ENCODE results near the gene CFAP100. TPM values are rescaled to one million over a fixed set of nuclear protein-coding genes. Genes with fewer than 3 reads are reported as not detected.

Gene CFAP100
- total and polyA plus RNA-seq, 2 of the 4 experiments (the other 2 are of a cell fraction): not detected

DNA sequence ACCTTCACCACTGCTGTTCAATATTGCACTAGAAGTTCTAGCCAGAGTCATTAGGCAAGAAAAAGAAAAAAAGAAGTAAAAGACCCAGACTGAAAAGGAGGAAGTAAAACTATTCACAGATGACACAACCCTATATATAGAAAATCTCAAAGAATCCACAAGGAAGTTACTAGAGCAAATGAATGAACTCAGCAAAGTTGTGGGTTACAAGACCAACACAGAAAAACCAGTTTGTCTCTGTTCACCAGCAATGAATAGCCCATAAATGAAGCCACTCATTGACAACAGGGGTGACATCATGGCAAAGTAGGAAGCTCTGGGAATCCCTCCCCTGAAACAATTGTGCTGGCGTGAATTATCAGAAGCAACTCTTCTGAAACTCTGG is 4.6 kb downstream of the CFAP100 start:
- Histone ChIP-seq H3K4me3 (ENCODE audit: insufficient read depth, low read depth, low read length) (no peak overlapping the region), H2BK5ac (ENCODE audit: low read depth, low read length, poor library complexity, severe bottlenecking) (no peak overlapping the region), H3K18ac (ENCODE audit: low read depth, low read length) (no peak overlapping the region), H3K56ac (ENCODE audit: extremely low read depth, insufficient read depth, low read length) (no peak overlapping the region), H3K4me2 (ENCODE audit: low read depth, low read length) (no peak overlapping the region), H3K27me3 (ENCODE audit: control insufficient read depth, insufficient read depth, low read length) (peaks cover 23% of the 10 kb centered on the region), H3K9me1 (ENCODE audit: insufficient read depth, low read length) (no peaks in the 10 kb centered on the region; the same call in 1 of the 2 replicates), H3K79me1 (ENCODE audit: low read depth in 1 of 2, low read length in 2 of 2) (no peaks in the 10 kb centered on the region), H2BK20ac (ENCODE audit: low read depth, low read length) (no peak overlapping the region), H3K27ac (ENCODE audit: insufficient read depth, low read length) (no peak overlapping the region), H2AFZ (replicated peaks; ENCODE audit: low read length, poor library complexity) (no peak overlapping the region), H4K8ac (ENCODE audit: low read depth in 2 of 2, low read length in 2 of 2) (no peak overlapping the region), H4K91ac (ENCODE audit: insufficient read depth, low read depth, low read length) (no peak overlapping the region), H2AK5ac (ENCODE audit: low read depth, low read length) (no peak overlapping the region), H4K5ac (ENCODE audit: low read depth, low read length) (no peak overlapping the region), H2BK120ac (ENCODE audit: low read depth, low read length) (no peak overlapping the region), H3K4ac (ENCODE audit: low read depth, low read length) (no peak overlapping the region), H2AK9ac (replicated peaks; ENCODE audit: low read depth, low read length, poor library complexity) (no peak overlapping the region), H3K36me3 (ENCODE audit: control insufficient read depth, insufficient read depth, low read length) (no peaks in the 10 kb centered on the region), H3K9ac (ENCODE audit: low read depth, low read length) (no peak overlapping the region), H2BK15ac (ENCODE audit: low read depth, low read length) (no peak overlapping the region), H3K23ac (ENCODE audit: low read depth, low read length) (no peak overlapping the region), H3K14ac (replicated peaks; ENCODE audit: low read depth, low read length) (no peak overlapping the region), H4K20me1 (ENCODE audit: insufficient read depth, low read length) (no peaks in the 10 kb centered on the region), H3K9me3 (ENCODE audit: control insufficient read depth, insufficient read depth, low read length) (no peaks in the 10 kb centered on the region), H3K4me1 (ENCODE audit: control insufficient read depth, insufficient read depth, low read length) (no peaks in the 10 kb centered on the region)
- intact Hi-C loops (cut with micrococcal nuclease) (no loop called here), dilution Hi-C loops (cut with HindIII; ENCODE audit: low sequenced_read_pairs, unreplicated experiment) (no loop called here), in situ Hi-C loops (cut with MboI; ENCODE audit: low sequenced_read_pairs) (loop anchor here (10.0 to 25.0 kb wide), 2 partner anchors 155 to 437 kb away; partner anchors contain the start of gene ROPN1B)
- BruUV-seq (replicated peaks): no TSS peak
- ATAC-seq (ENCODE audit: low read depth) (no peak), DNase-seq (no peak)
- ChIA-PET CTCF (no interaction called here), POLR2A (ENCODE audit: unreplicated experiment) (no interaction called here)
- TF ChIP-seq RFX5 (IDR thresholded peaks at IDR 0.05; ENCODE audit: low read depth, low read length): no peak
- WGBS, 2 experiments (ENCODE audit: extremely low coverage in 2 of 2, insufficient read length in 1 of 2): no CpG with 5 or more reads among the region's 1 CpG
